GM12872 (cell line): ENCODE results near the gene MYZAP.

Experiments
- TF ChIP-seq, protein P1 (sequence below): IDR thresholded peaks from 3 replicates; pipeline ENCODE4 v1.5.1; 2011; ENCODE audit warnings: low read depth, mild to moderate bottlenecking, low read length, moderate library complexity; ENCODE audit not compliant: insufficient read depth

MYZAP gene

DNA sequence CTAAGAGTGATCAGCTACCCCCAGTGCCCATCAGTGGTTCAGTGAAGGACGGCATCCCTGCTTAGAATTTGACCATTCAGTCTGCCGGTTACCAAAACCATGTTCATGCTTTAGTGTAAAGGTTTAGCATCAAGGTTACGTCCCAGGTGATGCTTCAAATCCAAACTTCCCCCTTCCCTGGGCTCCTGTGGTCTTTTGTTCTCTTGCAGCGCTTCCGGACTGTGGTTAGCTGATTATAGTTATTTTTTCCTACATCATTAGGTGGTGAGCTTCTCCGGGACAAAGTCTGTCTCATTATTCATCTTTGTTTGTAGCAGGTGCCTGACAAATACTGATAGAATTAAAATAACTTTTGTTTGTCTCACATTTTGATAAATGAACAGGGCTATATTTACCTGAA lies 28.3 kb upstream of the MYZAP start:
- TF ChIP-seq, protein P1, sequence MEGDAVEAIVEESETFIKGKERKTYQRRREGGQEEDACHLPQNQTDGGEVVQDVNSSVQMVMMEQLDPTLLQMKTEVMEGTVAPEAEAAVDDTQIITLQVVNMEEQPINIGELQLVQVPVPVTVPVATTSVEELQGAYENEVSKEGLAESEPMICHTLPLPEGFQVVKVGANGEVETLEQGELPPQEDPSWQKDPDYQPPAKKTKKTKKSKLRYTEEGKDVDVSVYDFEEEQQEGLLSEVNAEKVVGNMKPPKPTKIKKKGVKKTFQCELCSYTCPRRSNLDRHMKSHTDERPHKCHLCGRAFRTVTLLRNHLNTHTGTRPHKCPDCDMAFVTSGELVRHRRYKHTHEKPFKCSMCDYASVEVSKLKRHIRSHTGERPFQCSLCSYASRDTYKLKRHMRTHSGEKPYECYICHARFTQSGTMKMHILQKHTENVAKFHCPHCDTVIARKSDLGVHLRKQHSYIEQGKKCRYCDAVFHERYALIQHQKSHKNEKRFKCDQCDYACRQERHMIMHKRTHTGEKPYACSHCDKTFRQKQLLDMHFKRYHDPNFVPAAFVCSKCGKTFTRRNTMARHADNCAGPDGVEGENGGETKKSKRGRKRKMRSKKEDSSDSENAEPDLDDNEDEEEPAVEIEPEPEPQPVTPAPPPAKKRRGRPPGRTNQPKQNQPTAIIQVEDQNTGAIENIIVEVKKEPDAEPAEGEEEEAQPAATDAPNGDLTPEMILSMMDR = no peak

- TF ChIP-seq, protein P1 = no peak
Measured at GRCh38 chr15:57565311-57565710, 26.4 kb upstream of the MYZAP start.

- TF ChIP-seq, protein P1 = no peak
Measured at GRCh38 chr15:57566834-57567233, 24.9 kb upstream of the MYZAP start.

- TF ChIP-seq, protein P1 = no peak
Measured at GRCh38 chr15:57567891-57568290, 23.8 kb upstream of the MYZAP start.

DNA sequence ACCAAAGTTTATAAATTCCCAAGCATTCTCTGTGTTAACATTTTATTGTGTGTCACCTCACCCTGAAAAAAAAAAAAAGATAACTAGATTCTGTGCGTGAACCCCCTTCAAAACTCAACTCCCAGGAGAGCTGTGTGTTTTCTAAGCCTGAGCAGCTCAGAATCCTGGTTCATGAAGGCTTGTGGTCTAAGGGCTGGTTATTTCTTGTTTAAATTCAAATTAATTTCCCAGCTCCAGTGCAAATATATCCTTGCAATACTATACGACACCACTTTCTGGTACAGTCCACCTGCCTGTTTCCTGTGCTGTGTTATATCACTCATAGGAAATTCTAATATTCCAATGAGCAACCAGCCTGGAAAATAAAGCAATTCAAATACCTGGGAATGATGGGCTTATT lies 23.4 kb upstream of the MYZAP start:
- TF ChIP-seq, protein P1 = no peak

DNA sequence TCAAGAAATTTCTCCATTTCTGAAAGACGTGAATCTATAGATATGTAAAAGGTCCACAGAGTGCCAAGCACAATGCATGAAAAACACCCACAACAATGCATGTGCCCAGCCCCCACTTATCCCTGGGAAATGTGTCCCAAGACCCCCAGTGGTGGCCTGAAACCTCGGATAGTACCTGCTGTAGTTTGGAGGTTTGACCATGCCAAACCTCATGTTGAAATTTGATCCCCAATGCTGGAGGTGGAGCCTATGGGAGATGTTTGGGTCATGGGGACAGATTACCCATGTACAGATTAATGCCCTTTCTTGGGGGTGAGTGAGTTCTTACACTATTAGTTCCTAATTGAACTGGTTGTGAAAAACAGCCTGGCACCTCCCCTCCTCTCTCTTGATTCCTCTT lies 21.4 kb upstream of the MYZAP start:
- TF ChIP-seq, protein P1 = no peak

DNA sequence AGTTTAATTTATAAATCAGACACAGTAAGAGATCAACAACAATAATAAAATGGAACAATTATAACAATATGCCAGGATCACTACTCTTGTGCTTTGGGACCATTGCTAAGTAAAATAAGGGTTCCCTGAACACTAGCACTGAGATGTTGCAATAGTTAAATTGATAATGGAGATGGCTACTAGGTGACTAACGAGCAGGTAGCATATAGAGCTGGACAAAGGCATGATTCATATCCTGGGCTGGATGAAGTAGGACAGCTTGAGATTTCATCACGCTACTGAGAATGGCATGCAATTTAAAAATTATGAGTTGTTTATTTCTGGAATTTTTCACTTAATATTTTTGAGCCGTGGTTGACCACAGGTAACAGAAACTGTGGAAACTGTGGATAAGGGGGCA lies 20.7 kb upstream of the MYZAP start:
- TF ChIP-seq, protein P1 = no peak

DNA sequence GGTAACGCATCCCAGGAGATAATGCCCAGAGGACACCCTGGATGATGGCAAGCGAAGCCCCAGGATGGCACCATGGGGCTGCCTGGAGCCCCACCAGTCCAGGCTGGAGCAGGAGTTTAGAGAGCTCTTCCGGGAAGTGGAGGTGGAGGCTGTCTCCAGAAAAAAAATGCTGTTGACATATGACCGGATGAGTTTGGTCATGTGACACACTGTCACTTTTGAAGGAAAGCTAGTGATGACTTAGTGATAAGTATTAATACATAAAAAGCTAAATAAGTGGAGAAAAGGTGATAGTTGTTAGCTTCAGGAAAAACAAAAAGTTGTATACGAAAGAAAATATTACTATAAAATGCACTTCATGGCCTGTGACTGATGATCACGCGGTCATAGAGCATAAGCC lies 20.0 kb upstream of the MYZAP start:
- TF ChIP-seq, protein P1 = no peak
